IPS-18a (cell line): ENCODE results near the gene PHF5A.
"Not testable (repeated sequence)": the region's sequence is repeated elsewhere in the genome, so short reads cannot be mapped to it uniquely, and the experiment has no call there.

ENCODE experiments used
- H3K27ac ChIP-seq: one replicate; pipeline ENCODE4 v1.5.1; 2013; ENCODE audit warnings: low read length
- H3K27me3 ChIP-seq: one replicate; pipeline ENCODE4 v1.6.1; 2013; ENCODE audit warnings: mild to moderate bottlenecking, low read length; ENCODE audit not compliant: control insufficient read depth, insufficient read depth
- H3K36me3 ChIP-seq: one replicate; pipeline ENCODE4 v1.6.1; 2013; ENCODE audit warnings: low read depth, low read length; ENCODE audit not compliant: control insufficient read depth
- H3K4me1 ChIP-seq: one replicate; pipeline ENCODE4 v1.6.1; 2013; ENCODE audit warnings: low read depth, low read length; ENCODE audit not compliant: control insufficient read depth
- H3K4me3 ChIP-seq: one replicate; pipeline ENCODE4 v1.5.1; 2013; ENCODE audit warnings: low read length
- H3K9ac ChIP-seq: one replicate; pipeline ENCODE4 v1.6.1; 2013; ENCODE audit warnings: mild to moderate bottlenecking, low read length, moderate library complexity
- H3K9me3 ChIP-seq: one replicate; pipeline ENCODE4 v1.6.1; 2013; ENCODE audit warnings: low read depth, low read length; ENCODE audit not compliant: control insufficient read depth

The PHF5A gene

DNA sequence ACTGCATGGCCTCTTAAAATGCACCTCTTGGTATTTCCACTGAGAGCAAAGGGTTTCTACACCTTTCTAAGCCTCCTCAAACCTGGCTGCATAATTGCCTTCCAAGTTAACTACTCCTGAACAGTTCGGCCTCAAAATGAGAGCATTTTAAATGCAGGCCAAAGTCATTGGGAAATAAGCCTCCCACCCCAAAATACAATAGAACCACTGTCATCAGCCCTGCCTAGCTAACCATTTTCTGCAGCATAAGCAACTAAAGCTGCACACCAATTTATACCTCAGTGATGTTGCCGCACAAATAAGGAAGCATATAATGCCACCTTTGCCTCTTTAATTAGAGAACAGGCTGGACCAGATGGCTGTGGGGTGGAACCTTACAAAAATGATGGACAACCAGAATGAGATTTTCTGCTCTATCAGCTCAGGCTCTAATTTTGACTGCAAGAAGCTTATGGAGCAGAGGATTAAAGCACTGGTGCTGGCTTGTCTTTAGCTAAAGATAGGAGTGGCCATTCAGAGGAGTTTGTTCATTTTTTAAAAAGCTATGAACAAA lies 26.2 kb downstream of the PHF5A start:
- Histone ChIP-seq H3K9me3 (no peaks in the 10 kb centered on the region), H3K4me3 (no peak overlapping the region), H3K9ac (no peak overlapping the region), H3K36me3 (peaks cover 18% of the 10 kb centered on the region), H3K4me1 (no peaks in the 10 kb centered on the region), H3K27ac (no peak overlapping the region), H3K27me3 (no peaks in the 10 kb centered on the region)

DNA sequence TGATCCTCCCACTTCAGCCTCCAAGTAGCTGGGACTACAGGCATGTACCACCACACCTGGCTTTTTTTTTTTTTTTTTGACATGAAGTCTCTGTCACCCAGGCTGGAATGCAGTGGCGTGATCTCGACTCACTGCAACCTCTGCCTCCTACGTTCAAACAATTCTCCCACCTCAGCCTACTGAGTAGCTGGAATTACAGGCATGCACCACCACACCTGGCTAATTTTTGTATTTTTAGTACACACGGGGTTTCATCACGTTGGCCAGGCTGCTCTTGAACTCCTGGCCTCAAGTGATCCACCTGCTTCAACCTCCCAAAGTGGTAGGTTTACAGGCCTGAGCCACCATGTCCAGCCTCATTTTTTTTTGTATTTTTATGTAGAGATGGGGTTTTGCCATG lies 28.0 kb downstream of the PHF5A start:
- H3K4me1 ChIP-seq, H3K27ac ChIP-seq, H3K9ac ChIP-seq, H3K27me3 ChIP-seq, H3K4me3 ChIP-seq, H3K9me3 ChIP-seq: not testable (repeated sequence)
- H3K36me3 ChIP-seq, result peaks cover 36% of the 10 kb centered on the region

DNA sequence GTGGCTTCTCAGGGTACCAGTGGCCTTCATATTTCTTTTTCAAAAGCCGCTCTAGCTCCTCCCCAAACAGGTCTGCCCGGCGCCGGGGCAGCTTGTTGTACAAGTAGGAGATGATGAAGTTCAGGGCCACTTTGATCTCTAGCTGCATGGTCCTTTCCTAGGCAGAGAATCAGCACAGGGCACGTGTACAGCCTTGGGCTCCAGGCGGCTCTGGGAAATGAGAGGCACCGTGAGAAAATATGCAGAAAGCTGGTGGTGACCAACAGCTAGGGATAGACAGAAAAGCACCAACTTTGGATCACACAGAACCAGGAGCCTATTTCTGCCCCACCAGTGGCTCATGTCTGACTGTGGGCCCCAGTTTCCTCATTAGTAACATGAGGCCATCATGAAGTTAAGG lies 31.3 kb downstream of the PHF5A start:
- no peak overlapping the region for H3K9ac ChIP-seq
- no peaks in the 10 kb centered on the region for H3K27me3 ChIP-seq
- H3K27ac ChIP-seq, result no peak overlapping the region
- no peaks in the 10 kb centered on the region for H3K9me3 ChIP-seq
- H3K4me3 ChIP-seq, result no peak overlapping the region
- no peaks in the 10 kb centered on the region for H3K4me1 ChIP-seq
- peaks cover 45% of the 10 kb centered on the region for H3K36me3 ChIP-seq

DNA sequence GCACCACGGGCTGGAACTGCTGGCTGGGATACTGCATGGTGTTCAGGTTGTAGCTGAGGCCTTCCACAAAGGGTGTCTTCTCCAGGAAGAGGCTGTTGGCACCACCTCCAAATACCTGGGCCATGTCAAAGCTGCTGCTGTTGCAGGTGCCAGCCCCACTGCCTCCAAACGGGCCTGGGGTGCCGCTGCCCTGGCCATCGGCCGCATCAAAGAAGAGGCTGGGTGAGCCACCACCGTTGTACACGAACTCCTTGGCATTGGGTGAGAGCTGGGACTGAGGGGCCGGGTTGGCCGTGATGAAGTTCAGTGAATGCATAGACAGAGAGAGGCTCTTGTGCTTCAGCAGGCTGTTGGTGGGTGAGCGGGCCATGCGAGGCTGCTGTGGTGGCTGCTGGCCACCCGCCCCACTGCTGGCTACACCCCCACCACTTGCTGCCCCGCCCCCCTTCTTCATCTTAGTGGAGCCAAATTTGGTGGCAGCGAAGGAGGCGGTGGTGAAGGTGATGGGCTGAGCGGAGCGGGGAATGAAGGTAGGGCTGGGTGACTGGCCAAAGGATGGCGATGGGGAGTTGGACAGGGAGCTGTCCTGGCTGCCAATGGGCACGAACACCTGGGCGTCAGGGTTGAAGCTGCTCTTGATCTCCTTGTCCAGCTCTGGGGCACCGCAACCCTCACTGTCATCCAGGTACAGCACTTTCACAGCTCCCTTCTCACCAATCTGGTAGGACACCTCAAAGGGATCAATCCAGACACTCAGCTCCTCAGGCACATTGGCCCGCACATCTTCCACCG lies 32.0 kb downstream of the PHF5A start:
- Histone ChIP-seq H3K9me3 (no peaks in the 10 kb centered on the region), H3K9ac (no peak overlapping the region), H3K4me1 (no peaks in the 10 kb centered on the region), H3K4me3 (no peak overlapping the region), H3K36me3 (peaks cover 45% of the 10 kb centered on the region), H3K27me3 (no peaks in the 10 kb centered on the region), H3K27ac (no peak overlapping the region)

DNA sequence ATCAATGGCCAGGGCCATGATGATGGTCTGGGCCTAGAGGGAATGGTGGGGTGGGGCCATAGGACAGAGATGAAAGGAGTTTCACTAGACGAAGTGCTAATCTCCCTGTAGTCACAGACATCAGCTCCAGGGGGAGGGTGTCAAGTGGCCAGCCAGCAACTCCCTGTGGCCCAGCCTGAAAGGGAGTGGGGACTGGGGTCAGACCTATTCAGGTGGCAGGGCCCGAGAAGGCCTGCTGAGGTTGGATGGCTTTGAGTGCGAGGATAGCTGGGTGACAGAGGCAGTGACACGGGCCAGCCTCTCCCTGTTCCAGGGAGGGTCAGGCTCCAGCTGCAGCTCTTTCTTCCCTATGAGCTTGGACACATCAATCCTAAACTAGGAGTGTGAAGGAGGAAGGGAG lies 32.9 kb downstream of the PHF5A start:
- no peak overlapping the region for H3K27ac ChIP-seq
- H3K27me3 ChIP-seq, result no peaks in the 10 kb centered on the region
- peaks cover 45% of the 10 kb centered on the region for H3K36me3 ChIP-seq
- H3K9me3 ChIP-seq, result no peaks in the 10 kb centered on the region
- H3K4me3 ChIP-seq, result no peak overlapping the region
- H3K9ac ChIP-seq, result no peak overlapping the region
- H3K4me1 ChIP-seq, result no peaks in the 10 kb centered on the region

DNA sequence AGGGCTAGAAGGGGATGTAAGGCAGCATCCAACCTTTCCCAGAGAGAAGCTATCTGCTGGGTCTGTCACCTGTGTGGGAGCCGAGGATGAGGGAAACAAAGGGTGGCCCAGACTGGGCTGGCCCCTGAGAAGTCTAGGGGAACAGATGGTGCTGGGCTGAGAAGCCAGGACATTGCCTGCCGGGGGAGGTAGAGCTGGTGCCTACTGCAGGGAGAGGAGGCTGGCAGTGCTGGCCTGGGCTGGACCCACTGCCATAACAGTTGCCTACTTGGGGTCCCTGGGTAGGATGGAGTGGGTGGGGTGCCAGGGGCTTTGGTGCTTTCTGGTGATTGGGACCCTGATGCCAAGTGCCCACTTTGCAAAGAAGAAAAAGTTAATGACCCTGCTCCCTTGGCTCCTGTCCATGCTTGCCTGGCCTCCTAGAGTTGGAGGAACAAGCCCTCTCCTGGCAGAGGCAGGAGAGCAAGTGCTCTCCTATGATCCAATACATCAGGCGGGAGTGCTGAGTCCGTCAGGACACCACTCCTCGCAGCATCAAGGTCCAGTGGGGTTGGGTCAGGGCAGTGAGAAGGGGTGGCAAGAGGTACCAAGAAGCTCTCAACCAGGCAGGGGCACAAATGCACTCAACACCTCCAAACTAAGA lies 34.0 kb downstream of the PHF5A start:
- H3K27ac ChIP-seq, H3K4me3 ChIP-seq, H3K9me3 ChIP-seq, H3K27me3 ChIP-seq, H3K4me1 ChIP-seq, H3K9ac ChIP-seq: not testable (repeated sequence)
- peaks cover 45% of the 10 kb centered on the region for H3K36me3 ChIP-seq

DNA sequence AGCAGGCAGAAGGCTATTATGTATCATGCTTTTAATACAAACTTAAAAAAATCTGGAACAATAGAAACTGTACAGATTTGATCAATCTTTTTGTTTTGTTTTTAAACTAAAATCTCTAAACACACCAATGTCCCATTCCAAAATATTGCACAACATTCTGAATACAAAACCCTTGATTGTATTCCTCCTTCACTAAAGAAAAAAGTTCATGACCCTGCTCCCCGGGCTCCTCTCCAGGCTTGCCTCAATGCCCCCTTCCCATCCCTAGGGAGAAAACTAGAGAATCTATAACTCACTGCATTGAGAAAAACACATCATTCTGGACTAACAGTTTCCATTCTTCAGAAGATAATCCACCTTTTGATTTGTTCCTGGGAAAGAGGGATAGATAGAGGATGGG lies 35.0 kb downstream of the PHF5A start:
- peaks cover 38% of the 10 kb centered on the region for H3K36me3 ChIP-seq
- not testable (repeated sequence) for H3K4me3 ChIP-seq, H3K9ac ChIP-seq, H3K27ac ChIP-seq, H3K27me3 ChIP-seq, H3K9me3 ChIP-seq, H3K4me1 ChIP-seq

DNA sequence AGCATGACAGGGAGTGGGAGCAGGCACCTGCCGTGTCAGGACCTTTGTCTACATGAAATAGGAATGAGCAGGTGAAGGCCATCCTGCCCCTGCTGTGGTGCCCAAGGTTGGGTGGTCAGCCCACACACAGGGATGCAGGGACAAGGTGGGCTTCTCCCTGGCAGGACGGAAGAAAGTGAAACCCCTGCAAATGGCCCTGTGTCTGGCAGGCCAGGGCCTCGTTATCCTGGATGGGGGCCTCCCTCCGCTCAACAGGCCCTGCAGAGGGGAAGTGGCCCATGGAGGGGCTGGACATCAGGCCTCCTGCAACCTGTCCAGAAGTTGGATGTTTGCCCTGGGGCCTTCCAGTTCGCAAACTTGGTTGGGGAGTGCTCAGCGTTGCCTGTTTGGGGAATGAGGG lies 36.8 kb downstream of the PHF5A start:
- H3K36me3 ChIP-seq, result peaks cover 27% of the 10 kb centered on the region

DNA sequence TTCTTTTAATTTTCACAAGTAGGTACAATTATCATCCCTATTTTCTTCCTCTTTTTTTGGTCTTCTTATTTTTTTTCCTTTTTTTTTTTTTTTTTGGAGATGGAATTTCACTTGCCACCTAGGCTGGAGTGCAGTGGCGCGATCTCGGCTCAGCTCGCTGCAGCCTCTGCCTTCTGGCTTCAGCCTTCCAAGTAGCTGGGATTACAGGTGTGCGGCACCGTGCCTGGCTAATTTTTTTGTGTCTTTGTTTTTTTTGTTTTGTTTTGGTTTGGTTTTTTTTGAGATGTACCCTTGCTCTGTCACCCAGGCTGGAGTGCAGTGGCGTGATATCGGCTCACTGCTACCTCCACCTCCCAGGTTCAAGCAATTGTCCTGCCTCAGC lies 38.5 kb downstream of the PHF5A start:
- H3K36me3 ChIP-seq, result peaks cover 10% of the 10 kb centered on the region
- H3K27me3 ChIP-seq, result no peaks in the 10 kb centered on the region
- no peaks in the 10 kb centered on the region for H3K9me3 ChIP-seq
- H3K27ac ChIP-seq, result no peak overlapping the region
- no peak overlapping the region for H3K9ac ChIP-seq
- H3K4me1 ChIP-seq, result no peaks in the 10 kb centered on the region
- H3K4me3 ChIP-seq, result no peak overlapping the region

More for the DNA sequence above, 36.8 kb downstream of the PHF5A start:
- no peak overlapping the region for H3K27ac ChIP-seq
- no peak overlapping the region for H3K9ac ChIP-seq
- H3K27me3 ChIP-seq, result no peaks in the 10 kb centered on the region
- no peaks in the 10 kb centered on the region for H3K9me3 ChIP-seq
- no peak overlapping the region for H3K4me3 ChIP-seq
- no peaks in the 10 kb centered on the region for H3K4me1 ChIP-seq

DNA sequence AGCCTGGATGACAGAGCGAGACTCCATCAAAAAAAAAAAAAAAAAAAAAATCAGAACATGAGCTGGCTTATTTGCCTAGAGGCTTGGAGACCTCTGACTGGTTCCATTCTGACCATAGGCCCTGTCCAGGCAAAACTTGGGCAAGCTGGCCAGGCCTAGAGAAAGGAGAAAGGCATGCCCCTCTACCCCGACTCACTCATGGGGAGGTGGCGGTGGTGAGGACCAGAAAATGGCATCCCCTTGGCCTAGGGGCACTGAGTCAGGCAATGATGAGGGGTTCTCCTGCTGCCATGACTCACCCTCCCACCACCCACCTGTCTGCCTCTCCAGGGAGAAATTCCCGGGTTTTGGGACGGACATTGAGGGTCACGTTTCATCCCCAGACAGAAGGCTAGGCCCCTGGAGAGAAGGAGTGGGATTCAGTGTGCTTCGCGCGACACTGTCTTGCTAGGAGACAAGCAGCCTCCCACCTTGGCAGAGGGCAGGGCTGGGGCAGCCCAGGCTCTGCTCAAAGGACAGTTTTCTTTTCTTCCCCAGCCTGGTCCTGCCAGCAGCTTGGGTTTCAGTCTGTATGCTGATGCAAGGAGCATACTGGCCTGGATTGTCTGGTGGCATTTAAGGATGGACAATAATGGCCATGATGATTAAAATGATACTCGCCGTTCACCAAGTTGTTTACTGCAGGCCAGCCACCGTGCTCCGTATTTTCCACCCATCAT lies 39.1 kb downstream of the PHF5A start:
- H3K27me3 ChIP-seq, result no peaks in the 10 kb centered on the region
- H3K4me1 ChIP-seq, result no peaks in the 10 kb centered on the region
- H3K36me3 ChIP-seq, result peaks cover 6% of the 10 kb centered on the region
- H3K9me3 ChIP-seq, result no peaks in the 10 kb centered on the region
- no peak overlapping the region for H3K27ac ChIP-seq
- H3K4me3 ChIP-seq, result no peak overlapping the region
- no peak overlapping the region for H3K9ac ChIP-seq

DNA sequence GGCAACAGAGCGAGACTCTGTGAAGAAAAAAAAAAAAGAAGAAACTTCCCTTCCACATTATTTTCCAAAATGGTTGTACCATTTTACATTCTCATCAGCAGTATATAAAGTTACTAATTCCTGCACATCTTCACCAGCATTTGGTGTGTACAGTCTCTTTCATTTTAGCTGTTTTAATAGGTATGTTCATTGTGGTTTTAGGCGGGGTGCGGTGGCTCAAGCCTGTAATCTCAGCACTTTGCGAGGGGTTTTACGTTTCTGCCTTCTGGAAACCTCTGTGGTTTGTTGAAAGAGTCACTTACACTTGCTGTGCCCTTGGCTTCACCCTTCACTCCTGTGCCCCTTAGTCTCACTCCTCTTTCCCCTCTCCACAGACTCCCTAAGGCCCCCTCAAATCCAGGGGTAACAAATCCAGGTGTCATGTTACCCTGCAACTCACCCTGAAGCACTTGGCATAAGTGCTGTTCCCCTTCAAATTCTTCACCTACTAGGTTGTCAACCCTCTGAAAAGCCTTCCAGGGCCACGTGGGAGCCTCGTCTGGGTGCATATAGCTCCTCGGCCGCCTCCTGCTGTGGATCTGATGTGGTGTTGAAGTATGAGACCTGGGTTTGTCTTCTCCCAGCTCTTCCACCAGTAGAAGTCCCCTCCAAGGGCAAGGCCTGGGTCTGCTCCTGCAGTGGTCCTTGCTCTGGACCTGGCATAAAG lies 42.7 kb downstream of the PHF5A start:
- no peaks in the 10 kb centered on the region for H3K36me3 ChIP-seq
- H3K27me3 ChIP-seq, result no peaks in the 10 kb centered on the region
- H3K4me1 ChIP-seq, result no peaks in the 10 kb centered on the region
- no peak overlapping the region for H3K9ac ChIP-seq
- H3K27ac ChIP-seq, result no peak overlapping the region
- no peak overlapping the region for H3K4me3 ChIP-seq
- no peaks in the 10 kb centered on the region for H3K9me3 ChIP-seq
